ENCODE data around the gene CAPN10. TPM values are rescaled to one million over a fixed set of nuclear protein-coding genes. Genes with fewer than 3 reads are reported as not detected.
A peak's percentile ranks its signal among the peaks of the same experiment; 100 is the strongest.

The CAPN10 gene
- total RNA-seq, 1 experiment from 2014 or later: 61.3 TPM

GRCh38 chr2:240557101-240557751, 29.3 kb upstream of the CAPN10 start:
- DNase-seq (ENCODE audit: low spot score) (no peak), ATAC-seq (no peak)
- H3K27ac Mint-ChIP-seq: no peak overlapping the region
- H3K36me3 Mint-ChIP-seq: no peaks in the 10 kb centered on the region; the same call in 1 of the 2 replicates
- ChIA-PET CTCF (interaction anchor here (1.0 to 2.9 kb wide), 15 partner anchors 9 to 101 kb away, joined by 3 to 24 read pairs (median 5); partner anchors contain the start of genes CAPN10 and RNPEPL1), POLR2A (no interaction called here)
- peak overlapping the region; percentile 45 for H3K4me3 Mint-ChIP-seq
- no peak for TF ChIP-seq RELA (CRISPR knock-in tag; IDR thresholded peaks at IDR 0.05; ENCODE audit: borderline replicate concordance)
- no peak for TF ChIP-seq GTF2I (CRISPR knock-in tag; conservative IDR thresholded peaks at IDR 0.05)
- no peak for TF ChIP-seq ATF2 (CRISPR knock-in tag; IDR thresholded peaks at IDR 0.05; ENCODE audit: borderline replicate concordance, low read depth)
- TF ChIP-seq ZNF423 (CRISPR knock-in tag; IDR thresholded peaks at IDR 0.05): no peak
- no peak for TF ChIP-seq CBFB (CRISPR knock-in tag; IDR thresholded peaks at IDR 0.05; ENCODE audit: low read depth)
- TF ChIP-seq FOXP4 (CRISPR knock-in tag; IDR thresholded peaks at IDR 0.05): no peak
- TF ChIP-seq ARID4B (CRISPR knock-in tag; IDR thresholded peaks at IDR 0.05; ENCODE audit: borderline replicate concordance): no peak
- no peaks in the 10 kb centered on the region; the same call in 1 of the 2 replicates for H3K9me3 Mint-ChIP-seq
- H3K4me1 Mint-ChIP-seq: peaks cover 29% of the 10 kb centered on the region
- H3K27me3 Mint-ChIP-seq (ENCODE audit: low read depth): peaks cover 32% of the 10 kb centered on the region

- Mint-ChIP-seq H3K9me3 (no peaks in the 10 kb centered on the region), H3K4me1 (peaks cover 29% of the 10 kb centered on the region)
- CTCF ChIA-PET: interaction anchor here (1.0 to 2.9 kb wide), 8 partner anchors 9 to 83 kb away, joined by 3 to 24 read pairs (median 6); partner anchors contain the start of gene CAPN10
These were observed 28.7 kb upstream of the CAPN10 start, which contains the start of gene ANKMY1 for GRCh38 chr2:240557808-240558207. Gene ANKMY1, minus strand, starts transcription at chr2:240557988. Its CDS starts 653 bp downstream, at chr2:240557335.

More at GRCh38 chr2:240557808-240558207, 28.7 kb upstream of the CAPN10 start, which contains the start of gene ANKMY1:
- Mint-ChIP-seq H3K27me3 (ENCODE audit: low read depth) (peaks cover 32% of the 10 kb centered on the region), H3K36me3 (no peaks in the 10 kb centered on the region), H3K4me3 (peak within 1 kb of the TSS; percentile 57), H3K27ac (no peak within 1 kb of the TSS)
- TF ChIP-seq GTF2I (CRISPR knock-in tag; conservative IDR thresholded peaks at IDR 0.05) (no peak), E2F5 (CRISPR knock-in tag; IDR thresholded peaks at IDR 0.05) (0 out of 2 replicates have a peak, but pooled peaks have one; percentile 20), SP1 (CRISPR knock-in tag; conservative IDR thresholded peaks at IDR 0.05) (peak; percentile 89), EMX1 (CRISPR knock-in tag; IDR thresholded peaks at IDR 0.05) (no peak), HMGXB4 (CRISPR knock-in tag; IDR thresholded peaks at IDR 0.05) (no peak), NR2C2 (CRISPR knock-in tag; IDR thresholded peaks at IDR 0.05) (no peak), RELA (CRISPR knock-in tag; IDR thresholded peaks at IDR 0.05; ENCODE audit: borderline replicate concordance) (no peak), MLX (CRISPR knock-in tag; IDR thresholded peaks at IDR 0.05) (no peak), NFYB (CRISPR knock-in tag; conservative IDR thresholded peaks at IDR 0.05; ENCODE audit: low read depth) (no peak; the same call in 1 of the 2 replicates), AFF4 (CRISPR knock-in tag; IDR thresholded peaks at IDR 0.05; ENCODE audit: borderline replicate concordance) (no peak), E2F4 (CRISPR knock-in tag; IDR thresholded peaks at IDR 0.05; ENCODE audit: borderline replicate concordance, low read depth) (no peak)
- DNase-seq (ENCODE audit: low spot score): peak; percentile 94
- ATAC-seq: peak; percentile 66
- POLR2A ChIA-PET: no interaction called here
